HG03159 (cell line): ENCODE measurements around the gene RPS6KA2.

Source experiments
- ATAC-seq: cut with Tn5 transposase; IDR thresholded peaks from one replicate; pipeline ENCODE4 v1.9.1; 2021; ENCODE audit warnings: mild to moderate bottlenecking, moderate library complexity; ENCODE audit not compliant: unreplicated experiment

Gene RPS6KA2

DNA sequence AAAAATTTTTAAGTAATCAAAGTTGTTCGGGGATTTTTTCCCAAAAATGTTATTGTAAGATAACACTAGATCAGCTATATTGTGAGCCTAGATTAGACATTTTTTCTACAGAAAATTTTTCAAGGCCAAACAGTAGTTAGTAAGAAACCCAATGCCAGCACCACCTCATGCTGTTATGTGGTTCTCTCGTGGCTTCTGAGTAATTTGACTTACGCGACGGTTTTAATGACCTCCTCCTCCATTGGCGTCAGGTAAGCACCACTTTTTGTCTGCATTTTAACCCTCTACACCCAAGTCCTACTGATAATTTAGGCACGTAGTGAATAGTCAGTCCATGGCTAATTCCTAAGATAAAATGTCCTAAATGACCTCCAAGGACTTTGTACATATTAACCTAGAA lies 9.7 kb downstream of the RPS6KA2 start:
- ATAC-seq, result no peak

DNA sequence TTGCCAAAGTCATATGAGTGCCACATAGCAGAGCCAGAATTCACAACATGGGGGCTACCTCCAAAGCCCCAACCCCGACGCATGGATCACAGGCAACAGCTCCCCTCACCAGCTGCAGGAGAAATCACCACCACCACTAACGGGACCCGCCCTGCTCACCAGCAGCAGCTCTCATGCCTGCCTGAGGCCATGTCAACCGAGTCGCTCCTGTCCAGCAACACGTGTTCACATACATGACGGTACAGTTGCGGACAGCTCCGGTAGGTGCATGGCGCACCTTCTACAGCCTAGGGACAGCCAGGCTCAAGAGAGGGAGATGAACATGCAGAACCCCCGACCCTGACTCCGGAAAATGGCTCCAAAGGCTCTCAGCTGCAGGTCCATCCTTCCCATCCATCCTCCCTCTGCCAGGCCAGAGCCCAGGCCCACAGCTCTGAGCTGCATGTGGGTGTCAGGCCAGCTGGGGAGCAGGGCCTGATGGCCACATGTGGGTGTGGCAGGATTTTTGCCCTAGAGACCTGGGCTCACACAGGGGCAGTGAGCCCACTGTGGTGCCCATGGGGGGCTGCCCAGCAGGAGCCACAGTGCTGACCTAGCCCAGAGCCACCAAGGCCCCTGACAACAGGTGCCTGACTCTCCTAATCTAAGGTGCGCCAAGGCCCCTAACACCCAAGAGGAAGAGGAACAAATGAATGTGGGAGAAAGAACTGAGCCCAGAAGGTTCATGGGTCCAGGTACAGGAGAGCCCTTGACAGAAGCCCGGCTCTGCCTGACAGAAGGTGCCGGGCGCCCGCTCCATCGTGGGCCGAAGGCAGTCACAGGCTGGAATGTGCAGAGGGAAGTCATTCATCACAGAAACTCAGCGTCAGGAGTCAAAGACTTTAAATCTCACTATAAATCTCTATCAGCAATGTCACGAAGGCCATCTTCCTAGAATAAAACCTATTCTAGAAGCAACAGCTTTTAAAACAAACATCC lies 10.5 kb downstream of the RPS6KA2 start:
- no peak for ATAC-seq

- ATAC-seq, result no peak
Measured at GRCh38 chr6:166615059-166615770, 11.8 kb downstream of the RPS6KA2 start.

DNA sequence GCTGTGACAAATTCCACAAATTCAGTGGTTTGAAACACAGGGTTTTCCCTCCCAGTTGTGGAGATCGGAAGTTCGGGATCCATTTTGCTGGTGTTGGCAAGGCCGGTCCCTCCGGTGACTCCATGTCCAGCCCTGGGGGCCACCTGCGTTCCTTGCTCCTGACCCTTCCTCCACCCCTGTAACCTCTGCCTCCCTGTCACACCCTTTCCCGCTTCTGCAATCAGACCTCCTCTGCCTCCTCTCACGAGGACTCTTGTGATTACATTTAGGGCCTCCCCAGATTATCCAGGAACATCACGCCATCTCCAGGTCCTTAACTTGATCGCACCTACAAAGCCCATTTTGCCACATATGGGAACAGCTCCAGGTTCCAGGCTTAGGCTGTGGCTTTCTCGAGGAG lies 12.5 kb downstream of the RPS6KA2 start:
- no peak for ATAC-seq

DNA sequence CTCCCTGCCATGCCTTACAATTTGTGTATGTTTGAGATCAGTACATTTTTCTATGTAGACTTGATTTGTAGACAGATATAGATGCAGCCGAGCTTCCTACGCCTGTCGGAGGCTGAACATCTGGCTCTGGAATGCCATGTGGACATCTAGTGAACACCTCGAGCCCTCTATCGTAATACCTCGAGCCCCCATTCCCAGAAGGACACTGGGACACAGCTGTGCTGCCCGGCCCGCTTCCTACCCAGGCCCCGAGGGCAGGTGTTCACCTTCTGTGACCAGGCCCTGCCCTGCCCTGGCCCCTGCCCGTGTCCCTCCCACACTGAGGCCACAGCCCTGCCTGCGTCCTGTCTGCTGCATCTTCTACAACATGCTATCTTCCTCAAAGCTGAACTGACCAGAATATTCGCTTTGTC lies 12.9 kb downstream of the RPS6KA2 start:
- no peak for ATAC-seq

DNA sequence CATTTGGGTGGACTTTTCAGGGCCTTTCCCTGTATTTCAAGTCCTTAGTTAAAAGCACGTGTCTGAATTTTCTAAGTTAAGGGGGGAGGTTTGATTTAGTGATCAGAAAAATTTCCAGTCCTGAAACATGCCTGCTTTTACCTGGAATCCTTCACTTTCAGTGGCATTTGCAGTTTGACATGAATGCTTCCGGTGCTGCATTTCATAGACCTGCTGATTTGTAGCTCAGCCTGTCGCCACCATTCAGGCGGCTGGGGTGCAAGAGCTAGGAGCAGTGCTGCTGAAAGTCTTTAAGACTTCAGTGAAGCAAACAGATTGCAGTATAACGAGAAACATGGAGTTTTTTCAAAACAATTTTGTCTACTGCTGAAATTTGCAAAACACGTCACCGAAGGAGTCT lies 14.0 kb downstream of the RPS6KA2 start:
- ATAC-seq, result no peak

DNA sequence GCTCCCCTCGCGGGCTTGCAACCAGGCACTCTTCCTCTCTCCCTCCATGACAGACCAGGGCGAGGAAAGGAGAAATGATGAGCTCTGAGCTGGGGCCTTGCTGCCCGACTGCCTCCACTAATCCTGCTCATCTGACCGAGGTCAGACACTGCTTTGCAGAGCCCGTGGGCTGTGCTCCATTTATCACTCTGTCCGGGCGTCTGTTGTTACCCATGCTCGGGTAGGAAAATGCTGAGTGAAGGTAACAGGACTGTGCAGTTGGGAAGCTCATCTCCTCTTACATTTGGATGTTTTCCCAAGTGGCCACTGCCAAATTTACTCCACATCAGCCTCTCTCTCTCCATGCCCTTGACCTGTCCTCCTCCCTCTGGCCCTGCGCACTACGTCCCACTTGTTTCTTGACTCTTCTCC lies 14.6 kb downstream of the RPS6KA2 start:
- ATAC-seq, result no peak

GRCh38 chr6:166611631-166612030 lies 15.4 kb downstream of the RPS6KA2 start:
- ATAC-seq, result no peak

GRCh38 chr6:166610069-166610468 lies 17.0 kb downstream of the RPS6KA2 start:
- ATAC-seq, result no peak

GRCh38 chr6:166608774-166609173 lies 18.3 kb downstream of the RPS6KA2 start:
- no peak for ATAC-seq

DNA sequence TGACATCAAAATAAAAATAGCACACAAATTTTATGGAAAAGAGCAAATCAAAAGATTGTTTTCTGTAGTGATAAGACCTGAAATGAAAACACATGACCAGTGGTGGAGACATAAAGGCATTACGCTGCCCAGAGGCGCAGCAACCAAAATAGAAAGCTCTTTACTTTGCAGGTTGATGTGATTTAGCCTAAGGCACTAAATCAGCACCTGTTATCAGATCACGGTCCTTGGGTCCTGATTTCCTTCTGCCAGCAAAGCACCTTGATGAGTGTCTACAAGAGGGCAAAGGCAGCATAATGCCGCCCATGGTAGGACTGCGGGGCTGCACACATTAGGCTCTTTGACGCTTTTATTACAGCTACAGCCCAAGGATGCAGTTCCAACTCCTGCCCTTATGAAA lies 21.3 kb downstream of the RPS6KA2 start:
- no peak for ATAC-seq

- ATAC-seq, result no peak
Measured at GRCh38 chr6:166604911-166605310, 22.1 kb downstream of the RPS6KA2 start.

GRCh38 chr6:166604328-166604727 lies 22.7 kb downstream of the RPS6KA2 start:
- ATAC-seq, result no peak

DNA sequence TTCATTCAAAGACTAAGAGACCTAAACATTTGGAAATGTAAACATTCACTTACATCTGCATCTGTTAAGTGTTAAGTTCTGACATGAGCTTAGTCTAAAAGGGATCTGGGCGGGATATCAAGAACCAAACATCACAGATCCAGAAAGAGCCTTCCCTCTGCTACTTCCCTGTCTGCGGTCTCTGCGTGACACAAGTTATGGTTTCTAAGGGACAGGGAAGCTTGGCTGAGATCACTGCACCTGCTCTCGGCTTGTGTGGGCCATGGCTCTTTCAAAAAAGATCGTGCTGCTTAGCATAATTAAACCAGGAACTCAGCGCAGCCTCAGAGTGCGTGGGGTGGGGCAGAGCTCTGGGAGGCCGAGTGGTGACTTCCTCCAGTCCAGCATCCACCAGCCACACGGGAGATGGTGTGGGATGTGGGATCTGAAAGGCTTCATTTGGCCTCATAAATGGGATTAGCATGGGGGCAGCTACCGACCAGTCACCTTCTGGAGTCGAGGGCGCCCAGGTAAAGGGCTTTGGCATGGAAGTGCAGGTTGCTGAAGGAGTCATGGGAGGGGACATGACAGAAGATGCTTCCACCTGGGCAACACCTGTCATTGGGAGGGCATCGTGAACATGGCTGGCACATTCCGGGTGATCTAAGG lies 23.9 kb downstream of the RPS6KA2 start:
- no peak for ATAC-seq

- ATAC-seq, result no peak
Measured at GRCh38 chr6:166601956-166602355, 25.1 kb downstream of the RPS6KA2 start.

DNA sequence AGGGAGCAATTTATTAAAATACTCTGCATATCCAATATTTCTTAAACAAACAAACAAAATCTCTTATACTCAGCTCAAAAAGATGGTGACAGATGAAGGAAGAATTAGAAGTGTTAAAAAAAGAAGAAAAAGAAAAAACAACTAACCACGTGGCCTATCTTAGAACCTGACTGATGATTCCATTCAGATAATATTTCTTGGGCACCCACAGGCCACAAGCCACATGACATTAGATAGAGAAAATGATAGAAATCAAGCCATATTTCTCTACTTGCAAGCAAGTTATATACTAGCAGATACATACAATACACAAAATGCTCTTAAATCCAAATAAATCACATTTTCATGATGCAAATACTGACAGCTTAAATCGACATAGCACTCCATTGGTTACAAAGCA lies 26.1 kb downstream of the RPS6KA2 start:
- ATAC-seq, result no peak

- ATAC-seq, result no peak
Measured at GRCh38 chr6:166599205-166599604, 27.8 kb downstream of the RPS6KA2 start.

DNA sequence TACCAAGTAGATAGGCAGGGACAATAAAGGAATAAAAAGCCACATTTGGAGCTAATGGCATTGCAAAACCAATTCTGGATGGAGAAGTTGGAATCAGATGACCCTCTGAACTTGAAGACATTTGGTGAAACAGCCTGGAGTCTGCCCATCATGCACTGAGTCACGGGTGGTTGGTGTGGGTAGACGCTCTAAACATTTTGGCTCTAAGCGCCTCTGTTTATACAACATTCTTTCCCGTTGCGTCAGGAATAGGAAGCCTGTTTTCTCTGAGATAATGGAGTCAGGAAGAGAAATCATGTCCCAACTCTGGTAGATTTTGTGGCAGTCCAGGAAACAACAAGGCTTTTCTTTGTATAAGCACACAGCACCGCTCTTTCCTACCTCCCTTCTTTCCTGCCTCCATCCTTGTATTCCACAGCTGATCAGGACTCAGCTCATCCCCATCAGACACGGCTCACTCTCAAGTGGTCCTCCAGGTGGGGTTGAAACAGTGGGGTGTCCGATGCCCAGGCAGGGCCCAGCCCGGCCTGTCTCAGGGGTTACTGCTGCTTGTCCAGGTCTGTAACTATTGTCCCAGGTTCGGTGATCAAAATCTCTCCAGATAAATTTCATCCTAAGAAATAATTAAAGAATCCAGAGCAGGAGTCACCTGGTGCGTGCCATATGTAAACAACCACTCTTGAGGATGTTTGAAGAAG lies 28.5 kb downstream of the RPS6KA2 start:
- no peak for ATAC-seq

DNA sequence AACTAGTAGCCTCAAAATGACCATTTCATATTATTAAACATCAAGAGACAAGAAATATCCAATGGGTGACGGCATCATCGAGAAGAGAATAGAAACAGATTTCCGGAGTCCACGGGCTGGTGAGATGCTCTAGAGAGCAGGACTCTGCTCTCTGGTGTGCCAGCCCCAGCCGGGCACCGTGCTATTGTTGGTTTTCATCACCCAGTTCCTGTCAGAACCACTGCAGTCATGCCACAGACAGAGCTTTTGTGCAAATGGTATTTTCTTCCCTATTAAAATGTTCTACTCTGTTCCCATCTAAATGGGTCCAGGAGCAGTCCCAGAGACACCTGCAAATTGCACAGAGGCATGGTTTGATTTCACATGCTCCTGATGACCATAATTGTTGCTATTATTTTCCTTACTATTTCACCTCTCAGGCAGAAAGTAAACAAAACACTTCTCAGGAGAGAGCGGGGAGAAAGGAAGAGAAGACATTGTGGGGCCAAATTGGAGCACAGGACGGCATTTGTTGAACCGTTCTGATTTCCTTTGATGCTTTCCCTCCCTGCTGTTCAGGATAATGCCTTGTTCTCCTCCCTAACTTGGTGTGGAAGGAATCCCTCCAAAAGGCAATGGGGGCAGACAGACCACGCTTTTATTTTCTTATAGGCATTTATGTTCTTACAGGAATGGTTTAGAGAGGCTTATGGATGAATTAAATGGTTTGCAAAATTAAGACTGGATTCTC lies 29.2 kb downstream of the RPS6KA2 start:
- no peak for ATAC-seq

- no peak for ATAC-seq
Measured at GRCh38 chr6:166596776-166597507, 30.1 kb downstream of the RPS6KA2 start.
